Activated CD8-positive, alpha-beta memory T cell treated with anti-CD3 and anti-CD28 coated beads, Interleukin-2, amount 50 U/mL, for 24 hours (primary cell): ENCODE results near the gene NANS.
"Not testable (repeated sequence)": the region's sequence is repeated elsewhere in the genome, so short reads cannot be mapped to it uniquely, and the experiment has no call there.

Source experiments
- DNase-seq: peaks from one replicate; pipeline ENCODE4 v3.0.0-alpha.2; 2020; ENCODE audit errors: extremely low read depth

NANS gene

DNA sequence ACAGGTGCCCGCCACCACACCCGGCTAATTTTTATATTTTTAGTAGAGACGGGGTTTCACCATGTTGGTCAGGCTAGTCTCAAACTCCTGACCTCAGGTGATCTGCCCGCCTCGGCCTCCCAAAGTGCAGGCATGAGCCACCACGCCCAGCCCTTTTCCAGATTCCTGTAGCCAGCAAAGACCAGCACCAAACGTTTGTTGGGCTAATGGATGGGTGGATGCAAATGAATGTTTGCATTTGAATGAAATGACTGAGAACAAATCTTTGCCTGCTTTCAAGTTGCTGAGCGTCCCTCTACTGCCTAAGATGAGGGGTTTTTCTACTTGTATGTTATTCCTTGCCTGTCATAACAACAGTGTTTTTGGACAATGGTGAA, 20.0 kb downstream of the NANS start:
- not testable (repeated sequence) for DNase-seq

DNA sequence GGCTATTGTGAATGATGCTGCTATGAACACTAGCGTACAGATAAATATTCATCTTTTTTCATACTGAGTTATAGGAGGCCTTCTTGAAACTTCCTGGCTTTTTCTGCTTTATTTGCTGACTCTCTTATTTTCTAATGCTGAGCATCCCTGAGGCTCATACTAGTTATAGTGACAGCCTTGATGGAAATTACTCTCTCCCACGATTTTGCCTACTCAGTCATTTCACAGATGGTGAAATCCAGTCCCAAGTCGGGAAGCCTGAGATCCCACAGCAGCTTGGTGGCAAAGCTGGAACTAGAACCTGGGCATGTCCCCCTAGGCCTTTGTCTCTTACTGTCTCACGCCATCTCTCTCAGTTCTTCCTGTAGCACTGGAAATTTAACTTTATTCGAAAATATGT, 22.4 kb downstream of the NANS start:
- DNase-seq = no peak

DNA sequence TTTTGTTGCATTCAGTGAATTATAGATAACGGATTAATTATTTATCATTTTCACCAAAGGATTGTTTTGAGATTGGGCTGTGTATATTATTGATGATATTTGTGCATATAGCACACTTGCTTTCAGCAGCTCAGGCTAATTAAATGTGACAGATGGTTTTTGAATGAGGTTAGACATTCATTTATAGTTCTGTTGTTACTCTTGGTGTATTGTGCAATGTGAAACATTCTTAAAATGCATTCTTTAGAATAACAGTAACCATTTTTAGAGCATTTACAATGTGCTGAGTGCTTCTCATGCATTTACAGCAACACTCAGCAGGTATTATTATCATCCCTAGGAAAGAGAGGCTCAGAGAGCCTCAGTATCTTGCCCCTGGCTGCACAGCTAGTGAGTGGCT, 23.8 kb downstream of the NANS start:
- DNase-seq = no peak

DNA sequence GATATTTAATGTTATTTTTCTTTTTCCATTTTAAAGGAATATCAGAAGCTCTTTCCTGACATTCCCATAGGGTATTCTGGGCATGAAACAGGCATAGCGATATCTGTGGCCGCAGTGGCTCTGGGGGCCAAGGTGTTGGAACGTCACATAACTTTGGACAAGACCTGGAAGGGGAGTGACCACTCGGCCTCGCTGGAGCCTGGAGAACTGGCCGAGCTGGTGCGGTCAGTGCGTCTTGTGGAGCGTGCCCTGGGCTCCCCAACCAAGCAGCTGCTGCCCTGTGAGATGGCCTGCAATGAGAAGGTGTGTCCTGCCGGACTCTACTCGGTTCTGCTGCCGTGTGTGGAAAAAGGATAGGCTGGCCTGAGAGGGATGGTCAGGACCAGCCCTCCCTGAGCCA, 24.2 kb downstream of the NANS start:
- no peak for DNase-seq

DNA sequence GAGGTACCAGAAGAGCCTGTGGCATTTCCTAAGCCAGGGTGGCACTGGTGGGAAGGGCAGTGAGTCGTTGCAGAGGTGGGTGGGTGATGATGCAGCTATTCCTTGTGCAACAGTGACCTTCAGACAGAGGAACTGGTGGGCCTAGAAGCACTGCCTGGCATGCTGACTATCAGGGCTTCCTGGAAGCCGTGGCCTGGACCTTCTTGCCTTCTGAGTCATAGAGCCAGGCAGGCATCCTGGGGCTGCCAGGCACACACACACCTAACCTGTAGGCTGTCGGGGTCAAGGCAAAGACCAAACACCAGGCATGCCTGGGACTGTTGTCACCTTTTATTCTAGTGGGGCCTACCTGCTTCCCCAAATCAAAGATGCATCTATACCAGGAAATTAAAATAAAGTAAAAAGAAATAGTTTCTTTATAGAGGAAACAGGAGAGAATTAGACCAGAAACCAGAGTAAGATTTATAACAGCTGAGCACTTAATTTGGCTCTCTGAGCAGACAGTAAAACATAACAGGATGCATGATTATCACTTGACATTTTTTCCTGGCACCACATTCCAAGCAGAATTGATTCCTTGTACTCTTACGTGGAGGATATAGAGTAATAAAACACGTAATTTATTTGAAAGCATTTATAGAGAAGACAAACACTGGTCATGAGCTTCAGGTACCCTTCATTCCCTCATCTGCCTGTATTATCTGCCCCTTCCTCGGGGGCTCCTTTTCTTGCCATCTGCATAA, 25.1 kb downstream of the NANS start:
- DNase-seq = no peak

DNA sequence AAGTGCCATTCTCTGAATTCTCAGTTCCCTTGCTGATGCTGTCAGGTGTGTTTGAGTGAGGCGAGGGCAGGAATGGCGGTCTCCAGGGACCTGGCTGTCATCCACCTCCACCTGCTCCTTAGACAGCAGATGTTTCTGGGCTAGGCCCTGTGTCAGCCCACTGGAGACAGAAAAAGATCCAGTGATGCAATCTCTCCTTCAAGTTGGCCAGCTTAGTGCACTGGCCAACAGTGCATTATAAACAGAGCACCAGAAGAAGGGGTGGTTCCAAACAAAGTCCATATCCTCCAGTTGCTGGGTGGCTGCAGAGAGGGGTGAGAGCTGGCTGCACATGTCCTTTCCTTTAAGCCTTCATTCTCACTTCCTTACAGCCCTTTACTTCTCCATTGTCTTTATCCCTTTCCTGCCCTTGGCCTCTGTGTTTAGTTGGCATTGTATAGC, 26.5 kb downstream of the NANS start:
- no peak for DNase-seq

DNA sequence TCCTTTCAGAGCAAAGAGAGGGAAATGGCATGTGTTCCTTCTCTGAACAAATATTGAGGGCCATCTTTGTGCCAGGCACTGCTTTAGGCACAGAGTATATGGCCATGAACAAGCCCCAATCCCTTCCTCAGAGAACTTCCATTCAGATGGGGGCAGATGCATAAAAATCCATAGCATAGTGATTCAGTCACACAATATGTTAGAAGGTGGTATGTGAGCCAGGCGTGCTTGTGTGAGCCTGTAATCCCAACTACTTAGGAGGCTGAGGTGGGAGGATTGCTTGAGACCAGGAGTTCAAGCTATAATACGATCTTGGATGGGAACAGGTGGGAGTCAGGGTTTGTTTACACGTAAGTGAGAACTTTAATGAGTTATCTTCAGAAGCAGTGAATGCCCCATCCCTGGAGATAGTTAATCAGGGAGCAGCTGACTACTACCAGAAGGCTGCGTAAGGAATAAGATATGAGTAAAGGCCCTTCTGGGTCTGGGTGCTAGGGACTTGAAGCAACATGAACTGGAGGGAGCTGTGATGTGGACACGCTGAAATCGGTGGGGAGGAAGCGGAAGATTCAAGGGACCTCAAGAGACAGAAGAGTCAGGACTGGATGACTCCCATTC, 27.1 kb downstream of the NANS start:
- no peak for DNase-seq

DNA sequence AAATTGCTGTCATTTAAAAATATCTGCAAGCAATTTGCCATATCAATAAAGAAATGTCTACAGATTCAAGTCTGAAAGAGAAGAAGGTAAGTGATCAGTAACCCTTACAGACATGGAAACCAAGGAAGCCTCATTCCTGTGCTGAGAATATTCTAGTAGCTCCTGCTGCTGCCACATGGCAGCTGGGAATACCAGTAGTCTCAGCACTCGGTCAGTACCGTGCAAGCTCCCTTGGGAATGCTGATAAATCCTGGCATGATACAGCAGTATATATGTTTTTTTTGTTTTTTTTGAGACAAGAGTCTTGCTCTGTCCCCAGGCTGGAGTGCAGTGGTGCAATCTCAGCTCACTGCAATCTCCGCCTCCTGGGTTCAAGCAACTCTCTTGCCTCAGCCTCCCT, 27.9 kb downstream of the NANS start:
- no peak for DNase-seq

DNA sequence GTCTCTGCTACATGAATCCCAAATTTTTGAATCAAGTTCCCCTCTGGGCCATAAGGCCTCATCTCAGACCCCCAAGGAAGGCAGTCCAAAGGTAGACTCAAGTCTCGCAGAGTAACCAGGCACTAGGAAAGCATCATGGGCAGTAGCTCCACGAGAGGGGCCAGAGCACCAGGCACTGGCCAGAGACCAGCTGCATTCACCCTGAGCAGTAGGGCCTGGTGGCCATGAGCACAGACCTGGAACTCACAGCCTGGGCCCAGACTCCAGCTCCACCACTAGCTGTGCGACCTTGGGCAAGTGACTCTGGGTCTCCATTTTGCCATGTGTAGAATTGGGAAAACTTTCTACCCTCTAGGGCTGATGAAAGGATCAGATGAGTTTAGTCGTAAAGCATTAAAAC, 28.5 kb downstream of the NANS start:
- DNase-seq = no peak

DNA sequence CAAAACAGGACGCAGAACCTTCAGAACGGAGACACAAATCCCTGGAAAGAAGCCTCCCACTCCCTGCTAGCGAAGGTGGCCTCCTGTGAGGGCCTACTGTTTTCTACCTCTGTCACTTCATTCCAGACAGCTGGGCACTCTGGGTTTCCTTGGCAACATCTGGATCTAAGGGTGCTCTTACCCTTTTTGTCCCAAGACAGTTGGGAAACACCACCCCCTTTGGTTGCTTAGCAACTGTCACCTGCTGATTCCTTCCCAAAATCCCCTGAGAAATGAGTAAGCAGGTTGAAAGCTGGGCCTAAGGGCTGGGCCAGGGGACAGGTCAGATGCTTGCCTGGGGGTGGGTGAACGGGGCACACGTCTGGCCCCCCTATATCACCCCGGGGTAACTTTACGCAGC, 29.4 kb downstream of the NANS start:
- DNase-seq = no peak

DNA sequence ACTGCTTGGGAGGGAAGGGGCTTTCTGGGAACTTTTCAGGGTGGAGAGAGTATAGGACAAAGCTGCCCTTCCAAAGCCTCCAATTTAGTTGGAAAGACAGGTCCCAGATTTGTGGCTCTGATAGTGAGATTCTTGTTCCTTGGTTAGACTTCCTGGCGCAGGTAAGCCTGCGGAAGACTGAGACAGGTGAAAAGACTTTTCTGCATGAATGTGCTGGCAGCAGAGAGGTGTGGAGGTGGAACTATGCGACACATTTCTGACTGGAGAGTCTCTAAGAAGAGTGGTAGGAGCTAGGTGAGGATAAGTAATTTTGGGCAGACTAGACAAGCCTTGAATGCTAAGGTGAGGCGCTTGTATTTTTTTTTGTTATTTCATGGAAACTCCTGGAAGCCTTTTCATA, 29.9 kb downstream of the NANS start:
- DNase-seq = no peak

DNA sequence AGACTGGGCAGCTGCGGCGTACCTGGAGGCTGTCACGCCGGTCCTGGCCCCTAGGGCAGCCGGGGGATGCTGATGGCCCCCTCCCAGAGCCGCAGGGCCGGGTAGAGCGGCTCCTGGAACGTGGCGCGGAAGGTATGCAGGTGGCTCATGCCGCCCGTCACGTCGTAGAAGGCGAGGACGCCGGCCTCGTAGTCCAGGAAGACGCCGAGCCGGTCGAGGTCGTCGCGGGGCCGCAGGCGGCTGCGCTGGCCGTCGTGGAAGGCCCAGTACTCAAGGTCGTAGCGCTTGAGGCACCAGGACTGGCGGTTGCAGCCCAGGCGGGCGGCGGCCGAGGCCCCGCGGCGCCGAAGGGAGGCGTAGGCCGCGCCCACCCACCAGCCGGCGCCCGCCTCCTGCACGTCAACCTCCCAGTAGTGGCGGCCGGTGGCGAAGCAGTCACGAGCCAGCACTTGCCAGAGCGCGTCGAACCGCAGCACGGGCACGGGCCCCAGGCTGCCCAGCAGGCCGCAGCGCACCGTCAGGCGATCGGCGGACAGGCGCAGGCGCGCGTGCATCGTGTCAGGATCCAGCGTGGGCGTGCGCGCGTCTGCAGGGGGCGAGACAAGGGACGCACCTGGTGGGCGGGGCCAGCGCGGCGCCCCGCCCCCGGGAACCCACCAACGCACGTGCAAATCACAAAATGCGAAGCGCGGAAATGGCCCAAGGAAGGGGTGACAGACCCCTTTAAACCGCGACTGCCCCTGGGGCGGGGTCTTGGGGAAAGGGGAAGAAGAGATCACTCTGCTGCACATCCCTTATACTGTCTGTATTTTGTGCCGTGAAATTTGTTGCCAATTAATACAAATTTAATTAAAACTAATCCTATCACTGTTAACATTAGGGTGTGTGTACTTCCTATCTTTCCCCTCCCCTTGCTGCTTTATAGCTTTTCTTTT, 31.2 kb downstream of the NANS start:
- no peak for DNase-seq

DNA sequence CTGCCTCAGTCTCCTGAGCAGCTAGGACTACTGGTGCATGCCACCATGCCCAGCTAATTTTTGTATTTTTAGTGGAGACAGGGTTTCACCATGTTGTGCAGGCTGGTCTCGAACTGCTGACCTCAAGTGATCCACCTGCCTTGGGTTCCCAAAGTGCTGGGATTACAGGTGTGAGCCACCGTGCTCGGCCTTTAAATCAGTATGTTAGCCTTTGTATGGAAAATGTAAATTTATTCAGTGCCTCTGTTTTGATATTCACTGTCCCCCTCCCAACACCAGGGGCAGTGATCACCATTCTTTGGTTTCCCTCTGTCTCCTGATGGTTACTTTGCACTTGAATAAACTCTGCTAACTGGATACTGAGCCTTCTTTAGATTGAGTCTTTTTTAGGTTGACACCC, 34.1 kb downstream of the NANS start:
- DNase-seq = not testable (repeated sequence)

DNA sequence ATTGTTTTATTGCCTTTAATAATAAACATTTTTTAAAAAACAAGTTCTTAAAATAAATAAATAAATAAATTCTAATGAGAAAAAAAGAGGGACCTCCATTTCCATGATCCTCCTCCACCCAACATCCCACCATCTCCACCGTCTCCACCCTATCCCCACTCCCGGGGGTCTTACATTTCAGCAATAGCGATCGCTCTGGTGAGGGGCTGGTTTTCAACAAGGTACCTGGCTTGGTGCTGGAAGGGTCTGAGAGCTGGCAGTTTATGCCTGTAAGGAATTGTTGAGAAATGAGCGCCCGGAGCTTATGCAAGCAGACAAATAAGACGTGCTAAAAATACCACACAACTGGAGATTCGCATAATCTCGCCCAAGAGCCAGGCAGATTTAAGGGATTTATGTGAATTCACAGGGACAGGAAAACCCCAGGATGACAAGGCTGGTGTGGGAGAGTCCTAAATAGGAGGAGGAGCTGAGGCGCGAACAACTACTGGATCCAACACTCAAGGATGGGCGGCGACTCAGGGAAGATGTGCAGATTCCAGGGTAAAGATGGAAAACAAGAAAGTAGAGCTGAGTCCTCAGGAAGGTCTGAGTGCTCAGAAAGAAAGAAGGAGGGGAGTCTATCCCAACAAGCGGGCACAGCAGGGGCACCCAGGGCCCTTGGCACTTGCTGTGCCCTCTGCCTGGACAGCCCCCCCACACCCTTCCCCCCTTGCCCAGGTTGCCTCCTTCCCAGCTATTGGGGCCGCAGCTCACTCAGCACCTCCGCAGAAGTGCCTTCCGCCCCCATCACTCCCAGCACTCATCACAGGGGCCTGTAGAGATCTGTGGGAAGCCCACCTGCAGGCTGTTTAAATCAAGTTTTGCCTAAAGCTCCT, 35.4 kb downstream of the NANS start:
- DNase-seq = no peak

DNA sequence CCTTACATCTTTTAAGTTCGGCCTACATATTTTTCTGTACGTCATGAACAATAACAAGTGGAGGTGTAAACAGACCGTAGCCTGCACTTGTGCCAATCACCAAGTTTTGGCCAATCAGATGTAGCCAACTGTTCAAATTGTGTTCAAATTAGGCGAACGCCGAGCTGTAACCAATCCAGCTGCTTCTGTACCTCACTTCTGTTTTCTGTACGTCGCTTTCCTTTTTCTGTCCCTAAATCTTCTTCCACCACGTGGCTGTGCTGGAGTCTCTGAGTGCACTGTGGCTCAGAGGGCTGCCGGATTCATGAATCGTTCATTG, 36.0 kb downstream of the NANS start:
- no peak for DNase-seq

DNA sequence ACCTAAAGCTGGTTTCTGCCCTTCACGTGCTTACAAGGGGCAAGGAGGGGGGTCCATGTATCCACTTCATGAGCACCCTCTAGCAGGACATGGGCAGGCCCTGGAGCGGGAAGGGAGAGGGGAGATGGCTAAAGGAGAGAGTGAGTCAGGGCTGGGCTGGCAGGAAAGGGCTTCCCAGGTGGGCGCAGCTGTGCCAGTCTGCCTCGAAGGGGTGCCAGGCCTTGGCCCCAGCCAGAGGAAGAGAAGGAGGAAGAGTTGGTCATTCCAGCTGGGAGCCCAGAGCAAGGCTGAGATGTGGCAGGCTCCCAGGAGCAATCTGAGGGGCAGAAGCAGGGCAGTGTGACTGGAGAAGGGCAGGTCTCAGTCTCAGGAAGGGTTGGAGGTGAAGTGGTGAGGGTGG, 37.8 kb downstream of the NANS start:
- DNase-seq = no peak

DNA sequence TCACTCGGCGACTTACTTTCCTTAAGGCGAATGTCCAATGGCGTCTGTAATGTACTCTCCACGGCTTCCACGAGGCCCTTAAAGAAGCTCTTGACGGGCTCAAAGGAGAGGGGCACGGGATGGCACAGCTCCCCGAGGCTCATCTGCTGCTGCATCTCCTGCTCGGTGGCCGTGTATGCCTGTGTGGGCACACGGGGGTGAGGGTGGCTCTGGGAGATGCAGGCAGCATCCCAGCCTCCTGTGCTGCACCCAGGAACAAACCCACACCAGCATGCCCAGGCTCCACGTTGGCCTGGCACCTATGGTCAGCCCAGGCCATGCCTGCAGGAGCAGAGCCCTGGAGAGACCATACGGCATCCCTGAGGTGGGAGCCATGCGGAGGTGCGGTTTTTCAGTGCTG, 38.3 kb downstream of the NANS start:
- DNase-seq = no peak

DNA sequence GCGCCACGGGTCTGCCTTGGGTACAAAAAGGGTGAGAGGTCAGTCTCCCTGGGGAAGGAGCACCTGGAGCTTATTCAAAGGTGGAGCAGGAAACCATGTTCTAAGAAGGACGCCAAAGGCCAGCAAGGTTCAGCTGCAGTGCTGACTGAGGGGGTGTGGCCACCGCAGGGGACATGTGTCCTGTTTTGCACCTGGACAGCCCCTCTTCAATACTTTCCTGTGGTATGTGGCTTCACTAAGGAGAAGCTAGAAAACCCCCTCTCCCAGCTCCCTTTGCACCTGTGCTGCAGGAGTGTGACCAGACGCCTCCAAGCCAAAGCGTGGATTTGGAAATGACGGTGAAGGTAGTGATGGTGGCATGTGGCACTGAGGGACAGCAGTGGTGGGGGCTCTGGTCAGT, 38.9 kb downstream of the NANS start:
- DNase-seq = no peak

DNA sequence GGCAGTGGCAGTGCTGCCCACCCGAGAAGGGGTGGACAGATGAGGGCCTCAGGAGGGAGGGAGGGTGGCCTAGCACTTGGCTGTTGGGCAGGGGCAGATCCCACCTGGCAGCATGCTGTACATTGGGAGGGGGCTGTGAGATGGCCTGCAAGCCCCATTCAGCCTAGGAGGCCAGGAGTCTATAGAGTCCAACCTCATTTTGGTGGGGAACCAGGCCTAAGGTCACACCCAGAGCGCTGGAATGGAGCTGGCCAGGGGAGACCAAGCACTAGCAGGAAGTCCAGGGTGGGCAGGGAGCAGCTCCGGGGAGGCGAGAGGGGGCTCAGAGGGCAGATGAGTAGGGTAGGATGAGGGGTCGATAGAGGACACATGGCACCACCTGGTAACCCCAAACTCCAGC, 39.6 kb downstream of the NANS start:
- no peak for DNase-seq

DNA sequence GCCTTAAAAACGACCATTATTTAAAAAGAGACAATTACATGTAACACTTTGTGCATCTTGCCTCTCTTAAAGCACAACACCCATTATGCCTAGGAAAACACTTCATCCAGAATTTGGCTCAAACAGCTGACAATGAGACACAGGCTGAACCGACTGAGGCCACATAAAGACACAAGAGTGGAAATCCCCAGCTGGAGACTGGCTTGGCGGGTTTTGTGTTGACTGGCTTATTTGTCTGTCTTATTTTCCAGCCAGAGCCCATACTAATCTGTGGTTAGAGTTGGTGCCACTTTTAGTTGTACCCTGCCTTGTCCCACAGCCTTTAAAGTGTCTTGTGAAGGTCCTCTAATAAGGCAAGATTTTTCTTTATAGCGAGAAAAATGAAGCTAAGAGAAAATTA, 41.3 kb downstream of the NANS start:
- DNase-seq = no peak

DNA sequence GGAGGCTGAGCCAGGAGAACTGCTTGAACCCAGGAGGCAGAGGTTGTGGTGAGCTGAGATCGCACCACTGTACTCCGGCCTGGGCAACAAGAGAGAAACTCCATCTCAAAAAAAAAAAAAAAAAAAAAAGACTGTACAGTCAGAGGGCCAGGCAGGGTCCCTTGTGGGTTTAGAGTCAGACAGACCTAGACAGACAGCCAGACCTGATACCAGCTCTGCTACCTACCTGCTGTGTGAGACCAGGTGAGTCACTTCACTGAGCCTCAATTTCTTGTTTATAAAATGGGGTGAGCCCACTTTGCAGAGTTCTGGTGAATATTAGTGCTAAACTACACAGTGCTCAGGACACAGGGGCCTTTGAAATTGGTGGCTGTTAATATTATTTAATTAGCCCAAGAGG, 42.8 kb downstream of the NANS start:
- no peak for DNase-seq

DNA sequence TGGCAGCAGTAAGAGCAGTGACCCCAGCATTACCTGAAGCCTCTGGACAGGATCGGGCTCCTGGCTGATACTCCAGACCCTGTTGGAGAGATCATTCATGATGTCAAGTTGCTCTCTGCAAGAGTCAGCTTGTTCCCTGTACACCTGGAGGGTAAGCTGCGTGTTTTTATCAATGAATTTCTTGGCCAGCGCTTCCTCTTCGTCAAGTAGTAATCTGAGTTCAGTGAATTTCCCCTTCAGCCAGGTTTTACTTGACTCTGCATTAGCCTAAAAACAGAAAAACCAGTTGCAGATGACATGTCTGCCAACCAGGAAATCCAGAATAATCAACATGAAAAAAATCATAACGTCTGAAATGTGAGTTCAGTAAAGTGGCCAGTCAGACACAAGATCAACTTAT, 43.4 kb downstream of the NANS start:
- no peak for DNase-seq
